ENCODE results near the gene RUNX1.
A peak's percentile ranks its signal among the peaks of the same experiment; 100 is the strongest.

The RUNX1 gene

GRCh38 chr21:35026153-35026500 is 23.0 kb downstream of the RUNX1 start:
- H3K27me3 ChIP-seq (ENCODE audit: low read depth, low read length), result peaks cover 12% of the 10 kb centered on the region; the same call in 1 of the 2 replicates
- H3K36me3 ChIP-seq (replicated peaks; ENCODE audit: low read depth, low read length), result peaks cover 16% of the 10 kb centered on the region
- H3K4me3 ChIP-seq (ENCODE audit: low read length), result peak overlapping the region; percentile 76
- peak overlapping the region; percentile 91 for H3K4me2 ChIP-seq (ENCODE audit: low read length)
- TF ChIP-seq, protein P1, sequence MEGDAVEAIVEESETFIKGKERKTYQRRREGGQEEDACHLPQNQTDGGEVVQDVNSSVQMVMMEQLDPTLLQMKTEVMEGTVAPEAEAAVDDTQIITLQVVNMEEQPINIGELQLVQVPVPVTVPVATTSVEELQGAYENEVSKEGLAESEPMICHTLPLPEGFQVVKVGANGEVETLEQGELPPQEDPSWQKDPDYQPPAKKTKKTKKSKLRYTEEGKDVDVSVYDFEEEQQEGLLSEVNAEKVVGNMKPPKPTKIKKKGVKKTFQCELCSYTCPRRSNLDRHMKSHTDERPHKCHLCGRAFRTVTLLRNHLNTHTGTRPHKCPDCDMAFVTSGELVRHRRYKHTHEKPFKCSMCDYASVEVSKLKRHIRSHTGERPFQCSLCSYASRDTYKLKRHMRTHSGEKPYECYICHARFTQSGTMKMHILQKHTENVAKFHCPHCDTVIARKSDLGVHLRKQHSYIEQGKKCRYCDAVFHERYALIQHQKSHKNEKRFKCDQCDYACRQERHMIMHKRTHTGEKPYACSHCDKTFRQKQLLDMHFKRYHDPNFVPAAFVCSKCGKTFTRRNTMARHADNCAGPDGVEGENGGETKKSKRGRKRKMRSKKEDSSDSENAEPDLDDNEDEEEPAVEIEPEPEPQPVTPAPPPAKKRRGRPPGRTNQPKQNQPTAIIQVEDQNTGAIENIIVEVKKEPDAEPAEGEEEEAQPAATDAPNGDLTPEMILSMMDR (IDR thresholded peaks at IDR 0.05; ENCODE audit: low read depth, low read length), result no peak
- TF ChIP-seq EZH2phosphoT487 (IDR thresholded peaks at IDR 0.05; ENCODE audit: low read depth), result no peak
- H3K4me1 ChIP-seq (ENCODE audit: low read length), result peaks cover 45% of the 10 kb centered on the region
- H2AFZ ChIP-seq (ENCODE audit: low read depth, low read length), result no peak overlapping the region
- H4K20me1 ChIP-seq (ENCODE audit: insufficient read depth, low read length), result peaks cover 78% of the 10 kb centered on the region
- peak overlapping the region; percentile 41; the same call in 1 of the 2 replicates for H3K9ac ChIP-seq (ENCODE audit: low read length)
- H3K79me2 ChIP-seq (ENCODE audit: low read length), result peaks cover 34% of the 10 kb centered on the region
- no peak overlapping the region for H3K27ac ChIP-seq (ENCODE audit: low read length)
- no peaks in the 10 kb centered on the region for H3K9me3 ChIP-seq (ENCODE audit: insufficient read depth, low read length)

DNA sequence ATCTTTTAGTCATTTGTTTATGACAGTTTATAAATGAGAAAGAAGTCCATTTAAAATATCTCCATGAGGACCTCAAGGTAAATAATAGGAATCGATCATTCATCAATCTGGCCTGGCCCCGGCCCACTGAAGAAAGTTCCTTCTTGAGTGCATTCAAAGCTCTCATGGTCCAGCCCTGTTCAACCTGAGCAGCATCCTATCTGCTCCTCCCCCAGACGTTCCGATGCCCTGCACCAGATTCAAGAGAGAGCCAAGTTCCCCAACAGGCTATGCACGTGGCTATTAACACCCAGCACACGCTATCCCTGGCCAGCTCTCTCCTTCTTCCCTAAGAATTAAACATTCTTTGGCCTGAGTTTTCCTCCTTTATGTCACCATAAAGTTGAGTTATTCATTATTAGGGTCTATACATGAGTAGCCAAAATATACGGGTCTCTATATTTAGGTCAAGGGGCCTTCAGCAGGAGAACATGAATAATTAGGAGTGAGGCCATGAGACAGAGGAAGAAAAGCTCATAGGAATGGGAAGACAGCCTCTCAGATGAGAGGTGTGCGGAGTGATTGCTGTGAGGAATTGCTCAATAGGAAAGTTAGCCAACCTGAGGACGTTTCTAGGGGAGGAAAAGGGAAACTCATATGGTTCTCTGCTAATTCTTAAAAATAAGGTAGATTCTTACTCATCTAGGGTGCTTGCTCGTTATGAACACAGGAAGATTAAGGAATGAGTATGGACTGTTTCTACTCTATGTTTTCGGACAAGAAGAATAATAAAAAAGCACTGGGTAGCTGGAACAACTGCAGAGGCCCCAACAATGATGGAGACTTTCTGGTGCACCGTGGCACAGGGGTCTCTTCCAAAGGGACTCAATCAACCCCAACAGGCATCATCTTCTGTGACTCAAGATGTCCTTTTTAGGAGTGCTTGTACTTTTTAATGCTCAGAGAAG is 23.6 kb downstream of the RUNX1 start:
- Histone ChIP-seq H2AFZ (ENCODE audit: low read depth, low read length) (no peak overlapping the region), H3K4me3 (ENCODE audit: low read length) (peak overlapping the region; percentile 76), H3K36me3 (replicated peaks; ENCODE audit: low read depth, low read length) (peaks cover 16% of the 10 kb centered on the region), H3K79me2 (ENCODE audit: low read length) (peaks cover 34% of the 10 kb centered on the region), H3K9ac (ENCODE audit: low read length) (0 out of 2 replicates have a peak overlapping the region, but pooled peaks have one; percentile 41), H3K9me3 (ENCODE audit: insufficient read depth, low read length) (no peaks in the 10 kb centered on the region), H3K4me2 (ENCODE audit: low read length) (peak overlapping the region; percentile 91), H3K27me3 (ENCODE audit: low read depth, low read length) (peaks cover 12% of the 10 kb centered on the region; the same call in 1 of the 2 replicates), H3K27ac (ENCODE audit: low read length) (no peak overlapping the region), H3K4me1 (ENCODE audit: low read length) (peaks cover 51% of the 10 kb centered on the region), H4K20me1 (ENCODE audit: insufficient read depth, low read length) (peaks cover 80% of the 10 kb centered on the region)
- TF ChIP-seq, protein P1 (IDR thresholded peaks at IDR 0.05; ENCODE audit: low read depth, low read length), result no peak
- no peak for TF ChIP-seq EZH2phosphoT487 (IDR thresholded peaks at IDR 0.05; ENCODE audit: low read depth)

DNA sequence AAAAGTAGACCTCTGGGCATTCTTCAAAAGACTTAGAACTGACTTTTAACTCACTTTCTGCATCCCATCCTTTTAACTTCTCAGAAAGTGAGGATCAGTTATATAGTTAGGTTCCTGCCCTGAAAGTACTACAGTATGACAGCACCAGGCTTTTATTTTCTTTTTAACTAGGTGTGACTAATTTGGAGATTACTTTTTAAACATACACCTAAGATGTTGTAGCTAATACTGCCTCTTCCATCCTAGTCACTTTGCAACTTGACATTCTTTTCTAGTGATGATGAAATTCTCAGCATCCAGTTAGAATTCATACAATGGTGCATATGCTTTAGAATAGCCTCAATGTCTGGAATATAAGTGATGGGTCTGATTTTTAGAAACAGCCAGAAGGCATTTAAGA is 24.6 kb downstream of the RUNX1 start:
- Histone ChIP-seq H3K27me3 (ENCODE audit: low read depth, low read length) (peaks cover 12% of the 10 kb centered on the region; the same call in 1 of the 2 replicates), H3K36me3 (replicated peaks; ENCODE audit: low read depth, low read length) (peaks cover 16% of the 10 kb centered on the region), H3K79me2 (ENCODE audit: low read length) (peaks cover 36% of the 10 kb centered on the region)

GRCh38 chr21:35024071-35024420 is 25.1 kb downstream of the RUNX1 start:
- no peak for TF ChIP-seq EZH2phosphoT487 (IDR thresholded peaks at IDR 0.05; ENCODE audit: low read depth)
- TF ChIP-seq, protein P1 (IDR thresholded peaks at IDR 0.05; ENCODE audit: low read depth, low read length), result no peak
- Histone ChIP-seq H3K27ac (ENCODE audit: low read length) (no peak overlapping the region), H4K20me1 (ENCODE audit: insufficient read depth, low read length) (peaks cover 83% of the 10 kb centered on the region), H3K4me1 (ENCODE audit: low read length) (peaks cover 66% of the 10 kb centered on the region), H3K4me3 (ENCODE audit: low read length) (no peak overlapping the region), H3K79me2 (ENCODE audit: low read length) (peaks cover 37% of the 10 kb centered on the region), H2AFZ (ENCODE audit: low read depth, low read length) (no peak overlapping the region), H3K9ac (ENCODE audit: low read length) (no peak overlapping the region), H3K9me3 (ENCODE audit: insufficient read depth, low read length) (no peaks in the 10 kb centered on the region), H3K36me3 (replicated peaks; ENCODE audit: low read depth, low read length) (peaks cover 18% of the 10 kb centered on the region), H3K27me3 (ENCODE audit: low read depth, low read length) (peaks cover 12% of the 10 kb centered on the region; the same call in 1 of the 2 replicates), H3K4me2 (ENCODE audit: low read length) (no peak overlapping the region)

More for the DNA sequence above, 24.6 kb downstream of the RUNX1 start:
- Histone ChIP-seq H3K4me2 (ENCODE audit: low read length) (no peak overlapping the region), H3K27ac (ENCODE audit: low read length) (no peak overlapping the region), H3K9me3 (ENCODE audit: insufficient read depth, low read length) (no peaks in the 10 kb centered on the region), H3K4me1 (ENCODE audit: low read length) (peaks cover 61% of the 10 kb centered on the region), H3K4me3 (ENCODE audit: low read length) (no peak overlapping the region), H3K9ac (ENCODE audit: low read length) (no peak overlapping the region), H2AFZ (ENCODE audit: low read depth, low read length) (no peak overlapping the region), H4K20me1 (ENCODE audit: insufficient read depth, low read length) (peaks cover 83% of the 10 kb centered on the region)
- TF ChIP-seq, protein P1 (IDR thresholded peaks at IDR 0.05; ENCODE audit: low read depth, low read length), result no peak
- no peak for TF ChIP-seq EZH2phosphoT487 (IDR thresholded peaks at IDR 0.05; ENCODE audit: low read depth)
